Measurements from ENCODE around the gene PARPBP.
"Not testable (repeated sequence)": the region's sequence is repeated elsewhere in the genome, so short reads cannot be mapped to it uniquely, and the experiment has no call there.

Gene PARPBP

GRCh38 chr12:102119674-102120563, at the start of gene PARPBP, which contains the start of gene NUP37:
TSS of gene PARPBP (plus strand) at chr12:102120183. CDS start at chr12:102123889, 3,706 bp downstream.
TSS of gene NUP37 (minus strand) at chr12:102120114. CDS start at chr12:102118518, 1,596 bp downstream.
- DNase-seq: peak; percentile 92

- DNase-seq: not testable (repeated sequence)
Observed at GRCh38 chr12:102072092-102072491, 47.9 kb upstream of the PARPBP start.

GRCh38 chr12:102080842-102081241, 39.1 kb upstream of the PARPBP start:
- no peak for DNase-seq

GRCh38 chr12:102089228-102089835, 30.7 kb upstream of the PARPBP start:
- not testable (repeated sequence) for DNase-seq

GRCh38 chr12:102093319-102093718, 26.7 kb upstream of the PARPBP start:
- no peak for DNase-seq

- DNase-seq: no peak
Observed at GRCh38 chr12:102095677-102096263, 24.2 kb upstream of the PARPBP start.

GRCh38 chr12:102096855-102097254, 23.1 kb upstream of the PARPBP start:
- DNase-seq: no peak

- no peak for DNase-seq
Observed at GRCh38 chr12:102106905-102107304, 13.1 kb upstream of the PARPBP start.

GRCh38 chr12:102107970-102108369, 12.0 kb upstream of the PARPBP start:
- no peak for DNase-seq

- no peak for DNase-seq
Observed at GRCh38 chr12:102110782-102111181, 9.2 kb upstream of the PARPBP start.

GRCh38 chr12:102114212-102114611, 5.8 kb upstream of the PARPBP start:
- DNase-seq: no peak

GRCh38 chr12:102116392-102116791, 3.6 kb upstream of the PARPBP start:
- no peak for DNase-seq

- DNase-seq: no peak
Observed at GRCh38 chr12:102118874-102119273, 1.1 kb upstream of the PARPBP start.

GRCh38 chr12:102120564-102120873, 536 bp downstream of the PARPBP start:
- no peak for DNase-seq

- no peak for DNase-seq
Observed at GRCh38 chr12:102120886-102121285, 903 bp downstream of the PARPBP start.

- not testable (repeated sequence) for DNase-seq
Observed at GRCh38 chr12:102121328-102121727, 1.3 kb downstream of the PARPBP start.

GRCh38 chr12:102130720-102131119, 10.7 kb downstream of the PARPBP start:
- not testable (repeated sequence) for DNase-seq

GRCh38 chr12:102131442-102131841, 11.5 kb downstream of the PARPBP start:
- not testable (repeated sequence) for DNase-seq

- not testable (repeated sequence) for DNase-seq
Observed at GRCh38 chr12:102137619-102138018, 17.6 kb downstream of the PARPBP start.

- not testable (repeated sequence) for DNase-seq
Observed at GRCh38 chr12:102142866-102143373, 22.9 kb downstream of the PARPBP start.

GRCh38 chr12:102144221-102144620, 24.2 kb downstream of the PARPBP start:
- DNase-seq: no peak

- DNase-seq: not testable (repeated sequence)
Observed at GRCh38 chr12:102147062-102147587, 27.1 kb downstream of the PARPBP start.

- not testable (repeated sequence) for DNase-seq
Observed at GRCh38 chr12:102155206-102155605, 35.2 kb downstream of the PARPBP start.
